BLaER1 (cell line): Measurements from ENCODE around the gene TBC1D10A.

Experiments
- H3K27ac ChIP-seq: shearing (Covaris generic); formaldehyde crosslinking; 2 replicates; pipeline ENCODE4 v1.8.1; 2022
- H3K27me3 ChIP-seq: shearing (Covaris generic); formaldehyde crosslinking; 2 replicates; pipeline ENCODE4 v1.8.1; 2022
- H3K36me3 ChIP-seq: shearing (Covaris generic); formaldehyde crosslinking; 2 replicates; pipeline ENCODE4 v1.8.1; 2022
- H3K4me1 ChIP-seq: shearing (Covaris generic); formaldehyde crosslinking; 2 replicates; pipeline ENCODE4 v1.8.1; 2022
- H3K4me2 ChIP-seq: shearing (Covaris generic); formaldehyde crosslinking; 2 replicates; pipeline ENCODE4 v1.8.1; 2022
- H3K4me3 ChIP-seq: shearing (Covaris generic); formaldehyde crosslinking; 2 replicates; pipeline ENCODE4 v1.8.1; 2022
- H3K9ac ChIP-seq: shearing (Covaris generic); formaldehyde crosslinking; 2 replicates; pipeline ENCODE4 v1.8.1; 2022
- H3K9me3 ChIP-seq: shearing (Covaris generic); formaldehyde crosslinking; 2 replicates; pipeline ENCODE4 v1.8.1; 2022
- H4K20me1 ChIP-seq: shearing (Covaris generic); formaldehyde crosslinking; 2 replicates; pipeline ENCODE4 v1.8.1; 2022
- Cebpa-rat ChIP-seq: shearing (Covaris generic); IDR thresholded peaks from 2 replicates; pipeline ENCODE4 v1.8.1; 2022

Gene TBC1D10A

GRCh38 chr22:30275625-30276024 lies 51.1 kb downstream of the TBC1D10A start:
- H3K9ac ChIP-seq: peak overlapping the region; percentile 54; the same call in 1 of the 2 replicates
- H4K20me1 ChIP-seq: no peaks in the 10 kb centered on the region
- peak overlapping the region; percentile 81 for H3K27ac ChIP-seq
- no peaks in the 10 kb centered on the region for H3K27me3 ChIP-seq
- H3K4me1 ChIP-seq: peaks cover 88% of the 10 kb centered on the region
- no peaks in the 10 kb centered on the region for H3K9me3 ChIP-seq
- peak overlapping the region; percentile 86 for H3K4me2 ChIP-seq
- no peak for TF ChIP-seq Cebpa-rat
- peak overlapping the region; percentile 17; the same call in 1 of the 2 replicates for H3K4me3 ChIP-seq
- no peaks in the 10 kb centered on the region for H3K36me3 ChIP-seq

- H3K36me3 ChIP-seq: no peaks in the 10 kb centered on the region
- peak overlapping the region; percentile 86 for H3K4me2 ChIP-seq
- H3K9ac ChIP-seq: no peak overlapping the region
- H3K4me3 ChIP-seq: no peak overlapping the region
- H3K27ac ChIP-seq: peak overlapping the region; percentile 27
- H3K9me3 ChIP-seq: no peaks in the 10 kb centered on the region
- no peak for TF ChIP-seq Cebpa-rat
- H4K20me1 ChIP-seq: no peaks in the 10 kb centered on the region
- H3K4me1 ChIP-seq: peaks cover 89% of the 10 kb centered on the region
- no peaks in the 10 kb centered on the region for H3K27me3 ChIP-seq
Measured at GRCh38 chr22:30274437-30274812, 52.3 kb downstream of the TBC1D10A start.

GRCh38 chr22:30273711-30274436 lies 52.9 kb downstream of the TBC1D10A start:
- peaks cover 85% of the 10 kb centered on the region for H3K4me1 ChIP-seq

GRCh38 chr22:30272781-30273601 lies 53.8 kb downstream of the TBC1D10A start:
- Histone ChIP-seq H4K20me1 (no peaks in the 10 kb centered on the region), H3K36me3 (no peaks in the 10 kb centered on the region), H3K4me1 (peaks cover 86% of the 10 kb centered on the region), H3K27me3 (no peaks in the 10 kb centered on the region), H3K9ac (no peak overlapping the region), H3K9me3 (no peaks in the 10 kb centered on the region), H3K27ac (peak overlapping the region; percentile 27; the same call in 1 of the 2 replicates), H3K4me3 (no peak overlapping the region), H3K4me2 (no peak overlapping the region)
- no peak for TF ChIP-seq Cebpa-rat

More at GRCh38 chr22:30273711-30274436, 52.9 kb downstream of the TBC1D10A start:
- H3K4me2 ChIP-seq: peak overlapping the region; percentile 86
- H3K4me3 ChIP-seq: no peak overlapping the region
- peak overlapping the region; percentile 21; the same call in 1 of the 2 replicates for H3K9ac ChIP-seq
- H4K20me1 ChIP-seq: no peaks in the 10 kb centered on the region
- no peak for TF ChIP-seq Cebpa-rat
- no peaks in the 10 kb centered on the region for H3K27me3 ChIP-seq
- H3K36me3 ChIP-seq: no peaks in the 10 kb centered on the region
- H3K27ac ChIP-seq: peak overlapping the region; percentile 27
- no peaks in the 10 kb centered on the region for H3K9me3 ChIP-seq

- TF ChIP-seq Cebpa-rat: no peak
- peaks cover 84% of the 10 kb centered on the region for H3K4me1 ChIP-seq
- H3K36me3 ChIP-seq: no peaks in the 10 kb centered on the region
- H3K4me2 ChIP-seq: peak overlapping the region; percentile 51
- H3K9ac ChIP-seq: peak overlapping the region; percentile 17; the same call in 1 of the 2 replicates
- no peaks in the 10 kb centered on the region for H3K9me3 ChIP-seq
- no peaks in the 10 kb centered on the region for H4K20me1 ChIP-seq
- no peak overlapping the region for H3K4me3 ChIP-seq
- H3K27me3 ChIP-seq: no peaks in the 10 kb centered on the region
- peak overlapping the region; percentile 25; the same call in 1 of the 2 replicates for H3K27ac ChIP-seq
Measured at GRCh38 chr22:30270832-30271231, 55.9 kb downstream of the TBC1D10A start.

- peak overlapping the region; percentile 94 for H3K4me2 ChIP-seq
- no peaks in the 10 kb centered on the region for H4K20me1 ChIP-seq
- no peaks in the 10 kb centered on the region for H3K9me3 ChIP-seq
- no peak overlapping the region; the same call in 1 of the 2 replicates for H3K9ac ChIP-seq
- peak overlapping the region; percentile 92 for H3K27ac ChIP-seq
- H3K27me3 ChIP-seq: no peaks in the 10 kb centered on the region
- no peak overlapping the region for H3K4me3 ChIP-seq
- no peak for TF ChIP-seq Cebpa-rat
- H3K36me3 ChIP-seq: no peaks in the 10 kb centered on the region
- peaks cover 83% of the 10 kb centered on the region for H3K4me1 ChIP-seq
Measured at GRCh38 chr22:30268331-30268730, 58.4 kb downstream of the TBC1D10A start.

- peak overlapping the region; percentile 94 for H3K4me2 ChIP-seq
- H3K4me3 ChIP-seq: peak overlapping the region; percentile 72
Measured at GRCh38 chr22:30267382-30268302, 59.1 kb downstream of the TBC1D10A start.

GRCh38 chr22:30266445-30267381 lies 60.0 kb downstream of the TBC1D10A start, which contains the start of gene OSM:
Gene OSM, minus strand, starts transcription at chr22:30266851. Its CDS starts 52 bp downstream, at chr22:30266799.
- Histone ChIP-seq H3K4me1 (peaks cover 83% of the 10 kb centered on the region), H3K9ac (peak within 1 kb of the TSS; percentile 82), H3K4me2 (peak within 1 kb of the TSS; percentile 94), H3K36me3 (no peaks in the 10 kb centered on the region), H3K27me3 (no peaks in the 10 kb centered on the region), H3K9me3 (no peaks in the 10 kb centered on the region), H4K20me1 (no peaks in the 10 kb centered on the region), H3K27ac (peak within 1 kb of the TSS; percentile 92), H3K4me3 (peak within 1 kb of the TSS; percentile 72)
- peak; percentile 81; the same call in 1 of the 2 replicates for TF ChIP-seq Cebpa-rat

More at GRCh38 chr22:30267382-30268302, 59.1 kb downstream of the TBC1D10A start:
- H3K27me3 ChIP-seq: no peaks in the 10 kb centered on the region
- no peaks in the 10 kb centered on the region for H3K36me3 ChIP-seq
- no peak for TF ChIP-seq Cebpa-rat
- H3K27ac ChIP-seq: peak overlapping the region; percentile 92
- peaks cover 83% of the 10 kb centered on the region for H3K4me1 ChIP-seq
- no peaks in the 10 kb centered on the region for H4K20me1 ChIP-seq
- no peaks in the 10 kb centered on the region for H3K9me3 ChIP-seq
- H3K9ac ChIP-seq: peak overlapping the region; percentile 64; the same call in 1 of the 2 replicates
